HCT116 (cell line): Measurements from ENCODE around the gene GAS2. TPM values are rescaled to one million over a fixed set of nuclear protein-coding genes. Genes with fewer than 3 reads are reported as not detected.

Source experiments
- ATAC-seq: fragments of 200-7000 bp; cut with Tn5 transposase; 2 replicates; pipeline ENCODE4 v1.9.1; 2020; ENCODE audit warnings: mild to moderate bottlenecking, moderate library complexity
- BruUV-seq: library from RNA; stranded (reverse); fragments of 400-500 nt; replicated peaks from 2 replicates; lab custom pipeline; 2021; lab: Mats Ljungman, UMichigan
- CTCF ChIA-PET: fragments of 300-600 bp; sonication (Branson Sonifier 250); formaldehyde crosslinking; loops from one replicate; lab custom pipeline; 2021; ENCODE audit warnings: antibody characterized with exemption; lab: Charles Lee
- POLR2A ChIA-PET: fragments of 300-600, 350-600 bp; sonication (Branson Sonifier 250); formaldehyde crosslinking; loops from one replicate; lab custom pipeline; 2021; ENCODE audit warnings: antibody characterized with exemption; lab: Charles Lee
- RAD21 ChIA-PET, 2 experiments: fragments of 300-600 bp; sonication (Branson Sonifier 250); formaldehyde crosslinking; loops; one replicate each; lab custom pipeline; 2023; ENCODE audit warnings: low total read pairs in 2 of 2; ENCODE audit not compliant: uncharacterized antibody in 2 of 2, unreplicated experiment in 2 of 2, low non-redundant PET in 1 of 2; lab: Charles Lee
- DNase-seq: peaks from one replicate; pipeline ENCODE4 v3.0.0-alpha.2; 2010; ENCODE audit warnings: low read depth, low spot score
- H2AFZ ChIP-seq: fragments of 200-600 bp; shearing (Covaris generic), sonication (generic); 2 replicates; pipeline ENCODE4 v1.6.1; 2017; ENCODE audit warnings: low read depth, mixed run types, mixed read lengths, antibody characterized with exemption, low read length; ENCODE audit not compliant: poor library complexity, severe bottlenecking
- H3K27ac ChIP-seq: 2 replicates; pipeline ENCODE4 v1.5.1; 2012; ENCODE audit warnings: low read depth, low read length
- H3K27me3 ChIP-seq: fragments of 200-600 bp; sonication (generic); 2 replicates; pipeline ENCODE4 v1.6.1; 2016; ENCODE audit warnings: mixed run types, low read length, mixed read lengths; ENCODE audit not compliant: insufficient read depth
- H3K36me3 ChIP-seq, 2 experiments: fragments of 200-500 bp in 1 of 2; fragments of 200-600 bp in 1 of 2; sonication (Bioruptor generic) in 1 of 2; sonication (generic) in 1 of 2; 2 replicates each; pipeline versions ENCODE4 v1.5.1 to v1.6.1; 2014 to 2016; ENCODE audit warnings: low read length in 2 of 2, inconsistent platforms in 1 of 2, mixed read lengths in 1 of 2, mixed run types in 1 of 2; ENCODE audit not compliant: insufficient read depth in 2 of 2, control insufficient read depth in 1 of 2
- H3K4me1 ChIP-seq, 2 experiments: fragments of 200-600 bp in 1 of 2; sonication (generic) in 1 of 2; 2 replicates each; pipeline versions ENCODE4 v1.5.1 to v1.6.1; 2012 to 2017; ENCODE audit warnings: low read length in 2 of 2, inconsistent platforms in 1 of 2, mild to moderate bottlenecking in 1 of 2, mixed read lengths in 1 of 2, mixed run types in 1 of 2, moderate library complexity in 1 of 2; ENCODE audit not compliant: insufficient read depth in 2 of 2, control insufficient read depth in 1 of 2
- H3K4me2 ChIP-seq: fragments of 200-600 bp; sonication (generic); 2 replicates; pipeline ENCODE4 v1.6.1; 2017; ENCODE audit warnings: mixed run types, low read length, mixed read lengths
- H3K4me3 ChIP-seq, 2 experiments: fragments of 200-600 bp in 1 of 2; sonication (generic) in 1 of 2; replicated peaks in 1 of 2; 2 replicates each; pipeline ENCODE4 v1.5.1; 2011 to 2016; ENCODE audit warnings: low read length in 2 of 2, control low read depth in 1 of 2, low read depth in 1 of 2, mild to moderate bottlenecking in 1 of 2, mixed read lengths in 1 of 2, mixed run types in 1 of 2
- H3K79me2 ChIP-seq: fragments of 200-600 bp; sonication (generic); 2 replicates; pipeline ENCODE4 v1.6.1; 2017; ENCODE audit warnings: mild to moderate bottlenecking, mixed run types, low read length, moderate library complexity, mixed read lengths; ENCODE audit not compliant: insufficient read depth
- H3K9ac ChIP-seq: fragments of 200-600 bp; sonication (generic); 2 replicates; pipeline ENCODE4 v1.6.1; 2016; ENCODE audit warnings: low read length, mixed read lengths
- H3K9me2 ChIP-seq: fragments of 200-600 bp; sonication (generic), shearing (Covaris generic); 2 replicates; pipeline ENCODE4 v1.6.1; 2017; ENCODE audit warnings: mixed run types, mild to moderate bottlenecking, moderate library complexity; ENCODE audit not compliant: insufficient read depth
- H3K9me3 ChIP-seq, 2 experiments: fragments of 200-500 bp in 1 of 2; fragments of 200-600 bp in 1 of 2; sonication (Bioruptor generic) in 1 of 2; sonication (generic) in 1 of 2; 2 replicates each; pipeline ENCODE4 v1.6.1; 2014 to 2017; ENCODE audit warnings: low read length in 2 of 2, mixed read lengths in 2 of 2, inconsistent platforms in 1 of 2, low read depth in 1 of 2, mild to moderate bottlenecking in 1 of 2, mixed run types in 1 of 2, moderate library complexity in 1 of 2; ENCODE audit not compliant: control insufficient read depth in 1 of 2, insufficient read depth in 1 of 2
- H4K20me1 ChIP-seq: fragments of 200-600 bp; sonication (generic), shearing (Covaris generic); 2 replicates; pipeline ENCODE4 v1.6.1; 2017; ENCODE audit warnings: mixed run types, mild to moderate bottlenecking, moderate library complexity; ENCODE audit not compliant: insufficient read depth
- CBX3 ChIP-seq: IDR thresholded peaks from 2 replicates; pipeline ENCODE4 v1.6.1; 2012; ENCODE audit warnings: low read depth
- EZH2phosphoT487 ChIP-seq: fragments of 200-600 bp; IDR thresholded peaks from 2 replicates; pipeline ENCODE4 v1.6.1; 2018; ENCODE audit warnings: antibody characterized with exemption, borderline replicate concordance
- JUND ChIP-seq: IDR thresholded peaks from 2 replicates; pipeline ENCODE4 v1.6.1; 2012
- POLR2A ChIP-seq: IDR thresholded peaks from 2 replicates; pipeline ENCODE4 v1.7.0; 2011; ENCODE audit warnings: borderline replicate concordance; ENCODE audit not compliant: insufficient read depth, insufficient read length; ENCODE audit errors: extremely low read depth
- SIN3A ChIP-seq: IDR thresholded peaks from 2 replicates; pipeline ENCODE4 v1.6.1; 2012; ENCODE audit warnings: low read depth
- SP1 ChIP-seq: IDR thresholded peaks from 2 replicates; pipeline ENCODE4 v1.6.1; 2012; ENCODE audit warnings: low read depth
- TCF7L2 ChIP-seq: IDR thresholded peaks from 2 replicates; pipeline ENCODE4 v1.7.0; 2011; ENCODE audit warnings: borderline replicate concordance, inconsistent platforms; ENCODE audit not compliant: insufficient read depth, insufficient read length; ENCODE audit errors: extremely low read depth
- YY1 ChIP-seq: IDR thresholded peaks from 2 replicates; pipeline ENCODE4 v1.6.1; 2011; ENCODE audit warnings: low read length, low read depth, moderate library complexity, mild to moderate bottlenecking; ENCODE audit not compliant: insufficient replicate concordance; ENCODE audit errors: extremely low read depth
- ZFX ChIP-seq: fragments of 450-650 bp; IDR thresholded peaks from 2 replicates; pipeline ENCODE4 v1.6.1; 2017
- intact Hi-C: fragments of 100-400 bp; cut with micrococcal nuclease; formaldehyde crosslinking; loops from 2 replicates; pipeline ENCODE4 v1.10.0; 2022
- total RNA-seq: library from RNA; stranded (reverse); gene quantifications from one replicate; pipeline ENCODE4 v1.2.1, GENCODE V29; 2021; ENCODE audit not compliant: unreplicated experiment
- TF ChIP-seq, protein P1 (sequence below): IDR thresholded peaks from 2 replicates; pipeline ENCODE4 v1.6.1; 2012
- TF ChIP-seq, protein P2 (sequence below): IDR thresholded peaks from 2 replicates; pipeline ENCODE4 v1.6.1; 2012; ENCODE audit warnings: low read depth

Gene GAS2
- total RNA-seq, 1 experiment from 2014 or later: not detected

DNA sequence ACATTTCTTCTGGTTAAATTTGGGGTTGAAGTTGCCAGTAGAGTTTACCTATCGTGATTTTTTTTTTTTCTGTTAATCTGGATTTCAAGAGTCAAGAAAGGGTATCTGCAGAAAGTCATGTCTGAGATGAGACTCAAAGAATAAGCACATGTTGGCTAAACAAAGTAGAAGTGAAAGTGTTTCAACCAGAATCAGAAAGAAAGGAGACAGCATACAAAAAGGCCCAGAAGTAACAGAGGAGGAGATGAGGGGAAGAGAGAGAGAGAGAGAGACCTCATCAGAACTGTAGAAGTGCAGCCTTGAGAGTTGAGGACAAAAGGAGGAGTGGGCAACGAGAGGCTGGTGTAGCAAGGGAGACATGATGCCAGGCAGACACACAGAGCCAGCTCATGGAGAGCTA lies 108.3 kb downstream of the GAS2 start:
- no peak for DNase-seq
- Histone ChIP-seq H4K20me1 (no peaks in the 10 kb centered on the region), H3K4me2 (no peak overlapping the region), H2AFZ (no peak overlapping the region), H3K9me3 (no peaks in the 10 kb centered on the region), H3K27ac (no peak overlapping the region), H3K36me3 (no peaks in the 10 kb centered on the region), H3K4me3 (no peak overlapping the region), H3K27me3 (peaks cover 26% of the 10 kb centered on the region), H3K79me2 (no peaks in the 10 kb centered on the region), H3K9ac (no peak overlapping the region), H3K4me1 (no peaks in the 10 kb centered on the region), H3K9me2 (no peaks in the 10 kb centered on the region)
- no TSS peak for BruUV-seq
- ChIA-PET CTCF (no interaction called here), POLR2A (no interaction called here), RAD21 (no interaction called here)
- ATAC-seq: no peak
- no peak for TF ChIP-seq YY1
- TF ChIP-seq SIN3A: no peak
- TF ChIP-seq TCF7L2: no peak
- TF ChIP-seq ZFX: no peak
- TF ChIP-seq, protein P1, sequence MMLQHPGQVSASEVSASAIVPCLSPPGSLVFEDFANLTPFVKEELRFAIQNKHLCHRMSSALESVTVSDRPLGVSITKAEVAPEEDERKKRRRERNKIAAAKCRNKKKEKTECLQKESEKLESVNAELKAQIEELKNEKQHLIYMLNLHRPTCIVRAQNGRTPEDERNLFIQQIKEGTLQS: no peak
- TF ChIP-seq POLR2A: no peak
- TF ChIP-seq EZH2phosphoT487: no peak
- no peak for TF ChIP-seq SP1
- TF ChIP-seq CBX3: no peak
- TF ChIP-seq, protein P2, sequence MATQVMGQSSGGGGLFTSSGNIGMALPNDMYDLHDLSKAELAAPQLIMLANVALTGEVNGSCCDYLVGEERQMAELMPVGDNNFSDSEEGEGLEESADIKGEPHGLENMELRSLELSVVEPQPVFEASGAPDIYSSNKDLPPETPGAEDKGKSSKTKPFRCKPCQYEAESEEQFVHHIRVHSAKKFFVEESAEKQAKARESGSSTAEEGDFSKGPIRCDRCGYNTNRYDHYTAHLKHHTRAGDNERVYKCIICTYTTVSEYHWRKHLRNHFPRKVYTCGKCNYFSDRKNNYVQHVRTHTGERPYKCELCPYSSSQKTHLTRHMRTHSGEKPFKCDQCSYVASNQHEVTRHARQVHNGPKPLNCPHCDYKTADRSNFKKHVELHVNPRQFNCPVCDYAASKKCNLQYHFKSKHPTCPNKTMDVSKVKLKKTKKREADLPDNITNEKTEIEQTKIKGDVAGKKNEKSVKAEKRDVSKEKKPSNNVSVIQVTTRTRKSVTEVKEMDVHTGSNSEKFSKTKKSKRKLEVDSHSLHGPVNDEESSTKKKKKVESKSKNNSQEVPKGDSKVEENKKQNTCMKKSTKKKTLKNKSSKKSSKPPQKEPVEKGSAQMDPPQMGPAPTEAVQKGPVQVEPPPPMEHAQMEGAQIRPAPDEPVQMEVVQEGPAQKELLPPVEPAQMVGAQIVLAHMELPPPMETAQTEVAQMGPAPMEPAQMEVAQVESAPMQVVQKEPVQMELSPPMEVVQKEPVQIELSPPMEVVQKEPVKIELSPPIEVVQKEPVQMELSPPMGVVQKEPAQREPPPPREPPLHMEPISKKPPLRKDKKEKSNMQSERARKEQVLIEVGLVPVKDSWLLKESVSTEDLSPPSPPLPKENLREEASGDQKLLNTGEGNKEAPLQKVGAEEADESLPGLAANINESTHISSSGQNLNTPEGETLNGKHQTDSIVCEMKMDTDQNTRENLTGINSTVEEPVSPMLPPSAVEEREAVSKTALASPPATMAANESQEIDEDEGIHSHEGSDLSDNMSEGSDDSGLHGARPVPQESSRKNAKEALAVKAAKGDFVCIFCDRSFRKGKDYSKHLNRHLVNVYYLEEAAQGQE: no peak
- no peak for TF ChIP-seq JUND
- intact Hi-C loops: loop anchor here (5.0 kb wide), 1 partner anchor 102 kb away; no protein-coding TSS in a partner anchor
